ENCODE results near the gene RNU1-4.
"Not testable (repeated sequence)": the region's sequence is repeated elsewhere in the genome, so short reads cannot be mapped to it uniquely, and the experiment has no call there.

DNA sequence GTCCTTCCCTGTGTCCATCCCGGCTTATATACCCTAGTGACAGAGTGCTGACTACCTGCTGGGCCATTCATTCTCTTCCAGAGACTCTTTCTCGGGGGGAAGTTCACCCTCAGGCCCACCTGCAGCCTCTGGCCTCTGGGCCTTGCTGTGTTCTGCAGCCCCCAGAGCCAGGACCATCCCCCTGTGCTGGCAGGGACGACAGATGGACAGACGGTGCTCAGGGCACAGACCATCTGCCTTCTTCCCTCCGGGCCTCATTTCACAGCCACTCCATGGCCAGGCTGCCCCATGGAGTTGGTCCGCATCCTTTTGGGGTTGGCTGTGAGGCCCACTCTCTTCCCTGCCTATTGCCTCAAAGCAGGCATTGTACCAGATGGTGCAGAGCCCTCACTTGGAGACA is 34.0 kb upstream of the RNU1-4 start:
- TF ChIP-seq, protein P1, sequence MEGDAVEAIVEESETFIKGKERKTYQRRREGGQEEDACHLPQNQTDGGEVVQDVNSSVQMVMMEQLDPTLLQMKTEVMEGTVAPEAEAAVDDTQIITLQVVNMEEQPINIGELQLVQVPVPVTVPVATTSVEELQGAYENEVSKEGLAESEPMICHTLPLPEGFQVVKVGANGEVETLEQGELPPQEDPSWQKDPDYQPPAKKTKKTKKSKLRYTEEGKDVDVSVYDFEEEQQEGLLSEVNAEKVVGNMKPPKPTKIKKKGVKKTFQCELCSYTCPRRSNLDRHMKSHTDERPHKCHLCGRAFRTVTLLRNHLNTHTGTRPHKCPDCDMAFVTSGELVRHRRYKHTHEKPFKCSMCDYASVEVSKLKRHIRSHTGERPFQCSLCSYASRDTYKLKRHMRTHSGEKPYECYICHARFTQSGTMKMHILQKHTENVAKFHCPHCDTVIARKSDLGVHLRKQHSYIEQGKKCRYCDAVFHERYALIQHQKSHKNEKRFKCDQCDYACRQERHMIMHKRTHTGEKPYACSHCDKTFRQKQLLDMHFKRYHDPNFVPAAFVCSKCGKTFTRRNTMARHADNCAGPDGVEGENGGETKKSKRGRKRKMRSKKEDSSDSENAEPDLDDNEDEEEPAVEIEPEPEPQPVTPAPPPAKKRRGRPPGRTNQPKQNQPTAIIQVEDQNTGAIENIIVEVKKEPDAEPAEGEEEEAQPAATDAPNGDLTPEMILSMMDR (optimal IDR thresholded peaks at IDR 0.05 in 1 of 3, IDR thresholded peaks at IDR 0.05 in 1 of 3, conservative IDR thresholded peaks at IDR 0.05 in 1 of 3; ENCODE audit: extremely low read depth in 1 of 3, insufficient read depth in 2 of 3, low read length in 3 of 3) = not testable (repeated sequence)
- TF ChIP-seq EZH2 (IDR thresholded peaks at IDR 0.05; ENCODE audit: low read length) = not testable (repeated sequence)

Measured in keratinocyte (primary cell).